Measurements from ENCODE around the gene COL25A1. TPM values are rescaled to one million over a fixed set of nuclear protein-coding genes. Genes with fewer than 3 reads are reported as not detected.

Gene COL25A1
- total RNA-seq, 6 donors from 2014 or later, result 0.15 to 0.79 (median 0.27) TPM; not detected in 2

- ATAC-seq (ENCODE audit: low FRiP score in 2 of 2) (no peak), DNase-seq (no peak)
- Histone ChIP-seq H3K36me3 (no peaks in the 10 kb centered on the region), H3K4me1 (no peaks in the 10 kb centered on the region), H3K4me3 (no peak overlapping the region), H3K27me3 (no peaks in the 10 kb centered on the region), H3K27ac (no peak overlapping the region), H3K9me3 (peaks cover 1 to 27% (median 13%) of the 10 kb centered on the region in 4 donors)
- WGBS, 2 donors, result 62 to 68% methylated on average over 2 of the region's 2 CpGs
- TF ChIP-seq POLR2AphosphoS5 (IDR thresholded peaks at IDR 0.05) (no peak), EP300 (IDR thresholded peaks at IDR 0.05) (no peak), POLR2A (IDR thresholded peaks at IDR 0.05) (no peak)
- TF ChIP-seq, protein P1, sequence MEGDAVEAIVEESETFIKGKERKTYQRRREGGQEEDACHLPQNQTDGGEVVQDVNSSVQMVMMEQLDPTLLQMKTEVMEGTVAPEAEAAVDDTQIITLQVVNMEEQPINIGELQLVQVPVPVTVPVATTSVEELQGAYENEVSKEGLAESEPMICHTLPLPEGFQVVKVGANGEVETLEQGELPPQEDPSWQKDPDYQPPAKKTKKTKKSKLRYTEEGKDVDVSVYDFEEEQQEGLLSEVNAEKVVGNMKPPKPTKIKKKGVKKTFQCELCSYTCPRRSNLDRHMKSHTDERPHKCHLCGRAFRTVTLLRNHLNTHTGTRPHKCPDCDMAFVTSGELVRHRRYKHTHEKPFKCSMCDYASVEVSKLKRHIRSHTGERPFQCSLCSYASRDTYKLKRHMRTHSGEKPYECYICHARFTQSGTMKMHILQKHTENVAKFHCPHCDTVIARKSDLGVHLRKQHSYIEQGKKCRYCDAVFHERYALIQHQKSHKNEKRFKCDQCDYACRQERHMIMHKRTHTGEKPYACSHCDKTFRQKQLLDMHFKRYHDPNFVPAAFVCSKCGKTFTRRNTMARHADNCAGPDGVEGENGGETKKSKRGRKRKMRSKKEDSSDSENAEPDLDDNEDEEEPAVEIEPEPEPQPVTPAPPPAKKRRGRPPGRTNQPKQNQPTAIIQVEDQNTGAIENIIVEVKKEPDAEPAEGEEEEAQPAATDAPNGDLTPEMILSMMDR (IDR thresholded peaks at IDR 0.05), result no peak
These were observed 16.7 kb upstream of the COL25A1 start for GRCh38 chr4:109319156-109319555.

- Histone ChIP-seq H3K4me1 (no peaks in the 10 kb centered on the region), H3K36me3 (no peaks in the 10 kb centered on the region), H3K27me3 (no peaks in the 10 kb centered on the region), H3K9me3 (peaks cover 0 to 20% (median 9%) of the 10 kb centered on the region in 4 donors), H3K4me3 (no peak overlapping the region), H3K27ac (no peak overlapping the region)
- 77 to 89% methylated on average over 2 of the region's 2 CpGs for WGBS, 2 donors
- ATAC-seq (ENCODE audit: low FRiP score in 2 of 2), result no peak
- TF ChIP-seq, protein P1 (IDR thresholded peaks at IDR 0.05), result no peak
- TF ChIP-seq EP300 (IDR thresholded peaks at IDR 0.05) (no peak), POLR2A (IDR thresholded peaks at IDR 0.05) (no peak), POLR2AphosphoS5 (IDR thresholded peaks at IDR 0.05) (no peak)
- no peak for DNase-seq
These were observed 13.4 kb upstream of the COL25A1 start for GRCh38 chr4:109315818-109316217.

GRCh38 chr4:109315341-109315740, 12.9 kb upstream of the COL25A1 start:
- Histone ChIP-seq H3K9me3 (peaks cover 0 to 16% (median 9%) of the 10 kb centered on the region in 4 donors), H3K27me3 (no peaks in the 10 kb centered on the region), H3K36me3 (no peaks in the 10 kb centered on the region), H3K4me3 (no peak overlapping the region), H3K4me1 (no peaks in the 10 kb centered on the region), H3K27ac (no peak overlapping the region)
- no peak for DNase-seq
- TF ChIP-seq, protein P1 (IDR thresholded peaks at IDR 0.05), result no peak
- TF ChIP-seq EP300 (IDR thresholded peaks at IDR 0.05) (no peak), POLR2AphosphoS5 (IDR thresholded peaks at IDR 0.05) (no peak), POLR2A (IDR thresholded peaks at IDR 0.05) (no peak)
- WGBS, 2 donors, result 53 to 94% methylated on average over 3 of the region's 3 CpGs
- ATAC-seq (ENCODE audit: low FRiP score in 2 of 2), result no peak

DNA sequence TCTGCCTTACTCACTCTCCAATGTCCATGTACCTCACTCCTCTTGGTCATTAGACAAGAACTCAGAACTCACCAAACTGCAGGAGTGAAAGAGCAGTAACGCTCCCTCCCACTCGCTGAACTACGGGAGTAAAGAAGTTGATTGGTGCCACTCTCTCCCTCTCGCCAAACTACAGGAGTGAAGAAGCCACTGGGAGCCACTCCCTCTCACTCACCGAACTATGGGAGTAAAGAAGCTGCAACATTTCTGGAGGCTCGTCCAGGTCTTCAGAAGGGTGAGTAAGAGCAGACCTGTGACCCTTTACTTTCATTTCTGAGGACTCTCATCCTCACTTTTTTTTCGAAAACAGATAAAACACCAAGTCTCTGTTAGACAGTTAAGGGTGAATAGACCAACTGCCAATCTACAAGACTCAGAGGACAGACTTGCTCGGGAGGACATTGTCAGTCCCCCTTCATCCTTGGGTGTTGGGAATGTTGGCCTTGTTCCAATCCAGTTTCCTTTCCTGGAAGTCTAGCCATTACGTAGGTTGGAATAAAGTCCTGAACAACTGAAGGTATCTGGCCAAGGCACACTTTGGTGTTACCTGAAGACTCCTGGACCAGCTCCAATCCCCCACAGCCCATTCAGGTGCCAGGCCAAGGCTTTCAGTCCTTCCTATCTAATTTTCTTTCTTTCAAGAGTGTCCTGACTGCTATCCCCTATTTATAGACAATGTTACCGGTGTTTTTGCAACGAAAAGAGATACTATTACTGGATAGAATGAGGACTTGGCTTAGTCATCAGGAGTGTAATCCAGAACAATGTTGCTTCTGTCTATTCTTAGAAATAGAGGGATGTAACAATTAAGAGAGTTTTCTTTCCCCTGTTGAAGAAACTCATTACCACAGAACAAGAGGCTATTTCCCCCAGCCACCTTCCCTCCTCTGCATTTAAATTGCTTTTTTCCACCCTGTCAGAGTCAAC, 11.0 kb upstream of the COL25A1 start:
- Histone ChIP-seq H3K4me1 (no peaks in the 10 kb centered on the region), H3K27ac (no peak overlapping the region), H3K9me3 (peaks cover 0 to 16% (median 9%) of the 10 kb centered on the region in 4 donors), H3K4me3 (no peak overlapping the region), H3K27me3 (no peaks in the 10 kb centered on the region), H3K36me3 (no peaks in the 10 kb centered on the region)
- 84 to 90% methylated on average over 11 of the region's 11 CpGs for WGBS, 2 donors
- no peak for ATAC-seq (ENCODE audit: low FRiP score in 2 of 2)
- TF ChIP-seq POLR2AphosphoS5 (IDR thresholded peaks at IDR 0.05) (no peak), POLR2A (IDR thresholded peaks at IDR 0.05) (no peak), EP300 (IDR thresholded peaks at IDR 0.05) (no peak)
- TF ChIP-seq, protein P1 (IDR thresholded peaks at IDR 0.05), result no peak
- DNase-seq, result no peak

Measured in upper lobe of left lung (tissue), 6 donors.